HG02973 (cell line): Measurements from ENCODE around the gene ZNF138.

Experiments
- ATAC-seq: cut with Tn5 transposase; IDR thresholded peaks from one replicate; pipeline ENCODE4 v1.9.1; 2021; ENCODE audit warnings: moderate library complexity; ENCODE audit not compliant: unreplicated experiment

The ZNF138 gene

DNA sequence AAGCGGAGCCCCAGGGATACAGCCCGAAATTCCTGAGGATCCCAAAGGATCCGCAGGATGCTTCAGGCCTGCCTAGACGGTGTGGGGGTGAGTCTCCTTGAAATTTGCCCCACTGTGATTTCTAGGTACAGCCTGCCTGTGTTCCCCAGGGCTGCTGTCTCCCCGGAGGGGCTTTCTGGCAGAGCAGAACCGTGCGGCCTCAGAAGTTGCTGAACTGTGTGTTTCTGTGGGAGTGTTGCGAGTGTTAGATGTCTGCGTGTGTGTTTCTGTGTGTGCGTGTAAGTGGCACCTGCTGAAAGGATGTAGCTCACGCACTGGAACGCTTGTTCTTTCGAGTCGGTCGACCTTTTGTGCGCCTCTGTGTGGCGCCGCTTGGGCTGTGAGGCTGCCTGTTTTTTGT lies 81.0 kb downstream of the ZNF138 start:
- ATAC-seq = no peak

DNA sequence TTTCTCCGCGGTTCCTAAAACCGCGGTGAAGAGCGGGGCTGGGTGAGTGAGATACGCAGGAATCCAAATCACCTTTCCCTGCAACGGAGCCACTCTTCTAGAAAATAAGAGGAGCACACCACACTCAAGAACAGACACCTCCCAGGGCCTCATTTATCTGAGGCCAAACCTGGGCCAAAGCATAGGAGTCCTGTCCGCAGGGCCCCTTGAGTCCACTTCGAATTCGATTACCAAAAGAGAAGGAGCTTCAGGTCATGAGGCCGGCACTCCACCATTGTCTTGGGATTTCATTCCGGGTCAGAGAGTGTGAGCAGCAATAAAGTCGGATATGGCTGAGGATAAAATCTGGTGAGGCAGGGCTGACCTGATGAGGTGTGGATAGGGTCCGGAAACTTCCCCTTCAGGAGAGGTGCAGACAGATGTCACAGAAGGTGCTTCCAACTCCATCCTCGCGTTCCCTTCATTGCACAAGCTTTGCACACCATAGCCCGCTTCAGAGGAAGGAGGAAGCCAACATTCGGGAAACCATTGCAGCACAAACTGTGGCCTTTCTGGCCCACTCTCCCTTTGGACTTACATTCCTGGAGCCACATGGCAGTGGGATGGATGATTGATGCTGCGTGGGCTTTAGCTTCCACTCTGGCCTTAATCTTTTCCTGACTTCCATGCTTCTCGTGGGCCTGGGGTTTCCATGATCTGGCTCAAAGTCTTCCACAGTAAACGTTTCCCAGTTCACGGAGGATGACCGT lies 81.6 kb downstream of the ZNF138 start:
- no peak for ATAC-seq

DNA sequence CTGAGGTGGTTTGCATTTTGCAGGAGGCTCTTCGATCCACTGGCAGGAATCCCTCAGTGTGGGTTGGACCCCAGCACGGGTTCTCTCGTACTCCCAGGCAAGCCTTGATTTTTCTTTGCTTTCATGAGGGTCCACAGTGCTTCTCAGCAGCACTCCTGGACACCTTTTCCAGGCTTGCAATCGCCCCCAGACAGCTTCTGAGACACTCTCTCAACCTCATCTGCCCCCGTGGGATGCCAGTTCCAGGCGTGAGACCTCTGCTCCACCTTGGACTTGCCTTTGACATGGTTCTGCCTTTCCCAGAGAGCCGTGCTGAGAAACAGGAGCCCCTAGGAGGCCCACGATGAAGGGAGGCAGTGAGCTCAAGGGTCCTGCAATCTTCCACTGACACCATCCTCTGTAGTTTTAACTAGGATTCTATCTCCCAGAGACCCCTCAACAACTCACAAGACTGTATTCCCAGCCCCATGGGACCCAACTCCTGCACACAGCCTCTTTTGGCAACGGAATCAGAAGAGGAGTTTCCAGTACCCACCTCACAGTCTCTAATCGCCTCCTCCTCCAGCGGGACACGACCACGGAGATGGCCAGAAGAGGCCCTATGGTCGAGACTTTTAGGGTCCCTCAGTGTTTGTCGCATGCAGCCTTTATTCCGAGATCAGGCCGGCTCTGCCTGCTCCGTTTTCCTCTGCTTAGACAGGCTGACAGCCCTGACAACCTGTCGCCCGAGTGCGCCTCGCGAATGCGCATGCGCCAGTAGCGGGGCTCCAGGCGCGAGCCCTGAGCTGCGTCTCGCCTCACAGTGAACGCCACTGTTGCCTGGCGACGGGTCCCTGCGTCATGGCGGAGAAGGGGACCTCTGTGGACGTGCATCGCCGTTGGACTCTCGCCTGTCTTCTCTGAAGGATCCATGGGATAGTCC lies 82.8 kb downstream of the ZNF138 start:
- ATAC-seq = no peak

DNA sequence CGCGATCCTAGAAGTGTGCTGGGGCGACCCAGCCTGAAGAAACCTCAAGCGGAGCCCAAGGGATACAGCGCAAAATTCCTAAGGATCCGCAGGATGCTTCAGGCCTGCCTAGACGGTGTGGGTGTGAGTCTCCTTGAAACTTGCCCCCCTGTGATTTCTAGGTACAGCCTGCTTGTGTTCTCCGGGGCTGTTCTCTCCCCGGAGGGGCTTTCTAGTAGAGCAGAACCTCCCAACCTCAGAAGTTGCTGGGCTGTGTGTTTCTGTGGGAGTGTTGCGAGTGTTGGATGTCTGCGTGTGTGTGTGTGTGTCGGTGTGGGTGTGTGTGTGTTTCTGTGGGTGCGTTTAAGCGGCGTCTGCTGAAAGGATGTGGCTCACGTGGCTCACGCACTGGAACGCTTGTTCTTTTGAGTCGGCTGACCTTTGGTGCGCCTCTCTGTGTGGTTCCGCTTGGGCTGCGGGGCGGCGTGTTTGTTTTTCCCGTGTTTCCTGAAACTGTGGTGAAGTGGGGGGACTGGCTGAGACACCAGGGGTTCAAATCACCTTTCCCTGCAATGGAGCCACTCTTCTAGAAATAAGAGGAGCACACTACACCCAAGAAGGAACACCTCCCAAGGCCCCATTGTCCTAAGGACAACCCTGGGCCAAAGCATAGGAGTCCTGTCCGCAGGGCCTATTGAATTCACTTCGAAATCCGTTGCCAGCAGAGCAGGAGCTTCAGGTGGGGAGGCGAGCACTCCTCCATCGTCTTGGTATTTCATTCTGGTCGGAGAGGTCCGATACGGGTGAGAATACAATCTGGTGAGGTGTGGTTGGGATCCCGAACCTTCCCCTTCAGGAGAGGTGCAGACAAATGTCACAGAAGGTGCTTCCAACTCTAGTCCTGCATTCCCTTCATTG lies 83.7 kb downstream of the ZNF138 start:
- ATAC-seq = no peak

DNA sequence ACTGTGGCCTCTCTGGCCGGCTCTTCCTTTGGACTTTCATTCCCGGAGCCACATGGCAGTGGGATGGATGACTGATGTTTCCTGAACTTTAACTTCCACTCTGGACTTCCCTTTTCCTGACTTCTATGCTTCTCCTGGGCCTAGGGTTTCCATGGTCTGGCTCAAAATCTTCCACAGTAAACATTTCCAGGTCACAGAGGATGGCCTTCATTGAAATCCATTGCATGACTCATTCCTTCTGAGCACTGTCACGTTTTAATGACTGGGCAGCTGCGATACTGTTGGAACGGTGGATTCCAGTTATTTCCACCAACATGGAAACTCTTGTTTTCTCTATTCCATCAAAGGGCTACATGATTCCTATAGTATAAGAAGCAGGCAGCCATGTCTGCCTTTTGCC lies 84.5 kb downstream of the ZNF138 start:
- ATAC-seq = no peak

DNA sequence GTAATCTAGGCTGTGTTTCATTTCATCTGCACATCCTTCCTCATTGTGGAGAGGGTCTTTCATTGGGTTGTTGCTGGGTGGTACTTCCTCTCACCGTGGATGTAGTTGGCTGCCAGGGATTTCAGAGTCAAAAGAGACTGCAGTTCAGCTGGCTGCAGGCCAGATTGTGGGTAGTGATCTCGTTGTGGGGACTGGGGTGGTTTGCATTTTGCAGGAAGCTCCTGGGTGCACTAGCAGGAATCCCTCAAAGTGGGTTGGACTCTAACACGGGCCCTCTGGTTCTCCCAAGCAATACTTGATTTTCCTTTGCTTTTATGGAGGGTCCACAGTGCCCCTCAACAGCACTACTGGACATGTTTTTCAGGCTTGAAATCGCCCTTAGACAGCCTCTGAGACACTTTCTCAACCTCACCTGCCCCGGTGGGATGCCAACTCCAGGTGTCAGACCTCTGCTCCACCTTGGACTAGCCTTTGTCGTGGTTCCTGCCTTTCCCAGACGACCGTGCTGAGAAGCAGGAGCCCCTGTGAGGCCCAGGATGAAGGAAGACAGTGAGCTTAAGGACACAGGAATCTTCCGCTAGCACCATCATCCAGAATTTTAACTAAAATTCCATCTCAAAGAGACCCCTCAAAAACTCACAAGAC lies 85.0 kb downstream of the ZNF138 start:
- ATAC-seq = no peak

DNA sequence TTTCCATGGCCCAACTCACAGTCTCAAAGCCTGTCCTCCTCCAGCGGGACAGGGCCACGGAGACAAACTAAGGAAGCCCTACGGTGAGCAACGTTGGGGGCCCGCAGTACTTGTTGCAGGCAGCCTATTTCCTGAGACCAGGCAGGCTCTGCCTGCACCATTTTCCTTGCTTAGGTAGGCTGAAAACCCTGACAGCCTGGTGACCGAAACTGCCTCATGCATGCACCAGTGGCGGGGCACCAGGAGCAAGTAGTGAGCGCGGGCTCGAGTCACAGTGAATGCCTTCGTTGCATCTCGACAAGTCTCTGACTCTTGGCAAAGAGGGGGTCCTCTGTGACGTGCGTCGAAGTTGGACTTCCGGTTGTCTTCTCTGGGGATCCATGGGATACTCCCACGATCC lies 85.6 kb downstream of the ZNF138 start:
- ATAC-seq = no peak

DNA sequence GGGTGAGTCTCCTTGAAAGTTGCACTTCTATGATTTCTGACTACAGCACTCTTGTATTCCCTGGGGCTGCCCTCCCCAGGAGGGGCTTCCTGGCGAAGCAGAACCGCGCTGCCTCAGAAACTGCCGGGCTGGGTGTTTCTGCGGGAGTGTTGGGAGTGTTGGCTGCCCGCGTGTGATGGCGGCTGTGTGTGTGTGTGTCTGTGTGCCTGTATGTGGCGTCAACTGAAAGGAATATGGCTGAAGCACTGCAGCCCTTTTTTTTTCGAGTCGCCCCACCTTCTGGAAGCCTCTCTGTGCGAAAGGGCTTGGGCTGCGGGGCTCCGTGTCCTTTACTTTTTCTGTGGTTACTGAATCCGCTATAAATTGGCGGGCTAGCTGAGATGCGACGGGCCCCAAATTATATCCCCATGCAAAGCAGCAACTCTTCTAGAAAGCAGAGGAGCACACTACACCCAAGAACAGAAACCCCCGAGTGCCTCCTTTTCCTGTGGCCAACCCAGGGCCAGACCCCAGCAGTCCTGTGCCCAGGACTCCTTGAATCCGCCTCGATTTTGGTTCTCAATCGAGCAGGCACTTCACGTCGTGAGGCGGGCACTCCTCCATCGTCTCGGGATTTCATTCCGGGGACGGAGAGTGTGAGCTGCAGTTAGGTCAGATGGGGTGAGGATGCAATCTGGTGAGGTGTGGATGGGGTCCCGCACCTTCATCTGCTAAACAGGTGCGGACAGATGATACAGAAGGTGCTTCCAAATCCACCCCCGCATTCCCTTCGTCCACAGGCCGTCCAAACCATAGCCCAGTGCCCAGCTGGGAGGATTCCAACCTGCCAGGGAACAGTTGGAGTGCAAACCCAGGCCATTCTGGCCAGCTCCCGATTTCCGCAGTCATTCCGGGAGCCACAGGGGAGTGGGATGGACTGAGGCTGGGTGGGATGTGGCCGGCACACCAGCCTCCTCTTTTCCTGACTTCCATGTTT lies 86.4 kb downstream of the ZNF138 start:
- no peak for ATAC-seq

DNA sequence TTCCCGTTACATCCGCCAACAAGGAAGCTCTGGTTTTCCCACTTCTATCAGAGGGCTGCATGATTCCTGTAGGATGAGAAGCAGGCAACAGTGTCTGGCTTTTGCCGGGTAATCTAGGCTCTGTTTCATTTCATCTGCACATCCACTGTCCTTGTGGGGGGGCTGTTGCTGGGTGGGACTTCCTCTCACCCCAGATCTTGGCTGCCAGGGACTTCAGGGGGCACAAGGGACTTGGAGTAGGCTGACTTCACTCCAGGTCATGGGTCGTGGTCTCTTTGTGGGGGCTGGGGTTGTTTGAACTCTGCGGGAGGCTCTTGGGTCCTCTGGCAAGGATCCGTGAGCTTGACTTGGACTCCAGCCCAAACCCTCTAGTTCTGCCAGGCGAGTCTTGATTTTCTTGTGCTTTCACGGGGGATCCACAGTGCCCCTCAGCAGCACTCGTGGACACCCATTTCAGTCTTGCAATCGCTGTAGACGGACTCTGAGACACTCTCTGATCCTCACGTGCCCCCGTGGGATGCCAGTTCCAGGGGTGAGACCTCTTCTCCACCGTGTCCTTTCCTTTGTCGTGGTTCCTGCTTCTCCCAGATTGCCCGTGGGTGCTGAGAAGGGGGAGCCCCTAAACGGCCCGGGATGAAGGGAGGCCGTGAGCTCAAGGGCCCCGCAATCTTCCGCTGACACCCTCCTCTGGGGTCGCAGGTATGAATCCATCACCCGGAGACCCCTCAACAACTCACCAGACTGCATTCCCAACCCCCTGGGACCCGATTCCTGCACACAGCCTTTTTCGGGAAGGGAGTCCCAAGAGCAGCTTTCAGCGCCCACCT lies 87.4 kb downstream of the ZNF138 start:
- no peak for ATAC-seq

DNA sequence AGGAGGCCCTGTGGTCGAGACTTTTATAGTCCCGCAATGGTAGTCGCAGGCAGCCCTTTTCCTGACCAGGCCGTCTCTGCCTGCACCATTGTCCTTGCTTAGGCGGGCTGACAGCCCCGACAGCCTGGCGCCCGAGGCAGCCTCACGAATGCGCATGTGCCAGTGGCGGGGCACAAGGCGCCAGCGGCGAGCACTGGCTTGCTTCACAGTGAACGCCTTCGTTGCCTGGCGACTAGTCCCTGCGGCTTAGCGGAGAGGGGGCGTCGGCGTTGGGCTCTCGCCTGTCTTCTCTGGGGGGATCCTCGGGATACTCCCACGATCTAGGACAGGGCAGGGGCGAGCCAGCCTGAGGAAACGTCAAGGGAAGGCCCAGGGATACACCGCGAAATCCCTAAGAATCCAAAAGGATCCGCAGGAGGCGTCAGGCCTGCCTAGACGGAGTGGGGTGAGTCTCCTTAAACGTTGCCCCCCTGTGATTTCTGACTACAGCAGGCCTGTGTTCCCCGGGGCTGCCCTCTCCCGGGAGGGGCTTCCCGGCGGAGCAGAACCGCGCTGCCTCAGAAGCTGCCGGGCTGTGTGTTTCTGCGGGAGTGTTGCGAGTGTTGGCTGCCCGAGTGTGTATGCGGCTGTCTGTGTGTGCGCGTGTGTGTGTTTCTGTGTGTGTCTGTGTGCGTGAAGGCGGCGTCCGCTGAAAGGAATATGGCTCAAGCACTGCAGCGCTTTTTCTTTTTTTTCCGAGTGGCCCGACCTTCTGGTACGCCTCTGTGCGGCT lies 88.3 kb downstream of the ZNF138 start:
- no peak for ATAC-seq
